IPS-15b (cell line): ENCODE data around the gene LHX3.
A peak's percentile ranks its signal among the peaks of the same experiment; 100 is the strongest.

Experiments used
- H3K27me3 ChIP-seq: one replicate; pipeline ENCODE4 v1.6.1; 2013; ENCODE audit warnings: low read length; ENCODE audit not compliant: control insufficient read depth, insufficient read depth
- H3K36me3 ChIP-seq: one replicate; pipeline ENCODE4 v1.6.1; 2013; ENCODE audit warnings: low read length; ENCODE audit not compliant: control insufficient read depth, insufficient read depth
- H3K4me1 ChIP-seq: one replicate; pipeline ENCODE4 v1.6.1; 2013; ENCODE audit warnings: mild to moderate bottlenecking, low read length; ENCODE audit not compliant: control insufficient read depth, insufficient read depth
- H3K4me3 ChIP-seq: one replicate; pipeline ENCODE4 v1.5.1; 2013; ENCODE audit warnings: low read depth, low read length
- H3K9ac ChIP-seq: one replicate; pipeline ENCODE4 v1.6.1; 2013; ENCODE audit warnings: low read depth, mild to moderate bottlenecking, low read length
- H3K9me3 ChIP-seq: one replicate; pipeline ENCODE4 v1.6.1; 2013; ENCODE audit warnings: mild to moderate bottlenecking, low read length; ENCODE audit not compliant: control insufficient read depth, insufficient read depth

LHX3 gene

DNA sequence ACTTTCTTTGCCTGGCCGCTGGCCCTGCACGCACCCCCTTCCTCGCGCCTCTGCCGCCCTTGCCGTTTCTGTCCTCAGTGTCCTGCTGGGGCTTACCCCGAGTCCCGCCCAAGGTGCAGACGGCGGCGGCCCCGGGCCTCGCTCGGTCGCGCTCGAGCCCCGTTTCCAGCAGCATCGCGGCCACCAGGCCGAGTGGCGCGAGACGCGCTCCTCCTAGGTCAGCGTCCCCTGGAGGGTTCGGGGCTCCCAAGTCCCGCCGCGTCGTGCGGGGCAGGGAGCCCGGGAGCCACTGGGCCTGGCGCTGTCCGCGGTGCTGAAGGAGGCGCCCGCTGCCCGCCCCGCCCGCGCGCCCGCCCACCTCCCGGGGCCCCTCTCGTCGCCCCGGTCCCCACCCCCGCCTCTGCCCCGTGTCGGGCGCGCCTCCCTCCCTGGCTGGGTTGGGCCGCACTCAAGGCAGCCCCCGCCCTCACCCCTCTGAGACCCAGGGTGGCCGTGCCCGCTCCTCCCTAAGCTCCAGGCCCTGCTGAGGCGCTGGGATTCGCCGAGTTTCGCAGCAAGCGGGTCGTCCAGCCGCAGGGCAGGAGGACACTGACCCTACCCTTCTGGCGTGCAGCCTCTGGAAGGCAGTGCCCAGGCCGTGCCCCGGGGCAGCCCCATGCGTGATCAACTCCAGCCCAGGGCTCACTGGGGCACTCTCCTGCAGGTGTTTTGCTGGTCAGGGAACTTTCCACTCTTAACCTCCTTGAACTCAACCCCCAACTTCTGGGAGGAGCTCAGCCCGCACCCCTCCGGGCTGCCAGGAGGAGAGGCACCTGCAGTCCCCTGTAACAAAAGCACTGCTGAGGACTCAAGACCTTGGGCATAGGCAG lies at the start of gene LHX3:
LHX3 (minus strand) TSS at position 291 of the 869 bp plus-strand sequence; CDS start at position 175, 116 bp downstream.
- Histone ChIP-seq H3K4me1 (peaks cover 3% of the 10 kb centered on the region), H3K27me3 (peaks cover 42% of the 10 kb centered on the region), H3K9ac (no peak within 1 kb of the TSS), H3K4me3 (peak within 1 kb of the TSS; percentile 8), H3K36me3 (peaks cover 8% of the 10 kb centered on the region), H3K9me3 (no peaks in the 10 kb centered on the region)

DNA sequence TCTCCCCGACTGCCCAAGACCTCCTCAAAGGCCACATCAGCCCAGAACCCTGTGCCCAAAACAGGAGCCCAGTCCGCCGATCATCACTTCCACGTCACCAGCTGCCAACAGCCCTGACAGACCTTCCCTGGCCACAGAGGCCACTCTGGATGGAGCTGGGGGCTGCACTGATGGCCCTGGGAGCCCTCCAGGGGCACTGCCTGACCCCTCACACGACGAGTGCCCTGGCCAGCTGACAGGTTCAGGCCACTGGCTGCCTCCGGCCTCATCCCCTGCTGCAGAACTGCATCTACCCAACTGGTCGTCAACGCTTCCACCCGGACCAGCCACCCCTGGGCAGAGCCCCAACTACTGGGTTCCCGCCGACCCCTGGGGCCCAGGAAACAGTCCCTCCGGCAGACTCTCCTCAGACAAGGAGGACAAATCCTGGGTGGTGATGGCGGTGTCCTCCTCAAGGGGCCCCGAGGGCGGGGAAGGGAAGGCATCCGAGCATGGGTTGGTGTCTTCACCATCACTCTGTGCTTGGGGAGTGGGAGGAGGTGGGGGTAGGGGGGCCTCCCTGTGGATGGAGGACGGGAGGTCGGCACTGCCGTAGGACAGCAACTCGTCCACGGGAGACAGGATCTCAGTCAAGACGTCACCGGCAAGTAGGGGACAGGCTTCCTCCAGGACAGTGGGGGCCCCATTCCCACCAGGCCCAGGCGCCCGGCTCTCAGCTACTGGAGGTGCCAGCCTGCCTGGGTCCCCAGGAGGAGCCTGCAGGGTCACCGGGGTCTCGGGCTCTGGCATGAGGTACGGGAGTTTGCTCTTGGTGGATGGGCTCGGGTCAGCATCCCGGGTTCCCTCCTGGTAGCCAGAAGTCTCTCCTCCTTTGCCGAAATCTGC lies 48.6 kb upstream of the LHX3 start:
- H3K27me3 ChIP-seq: no peaks in the 10 kb centered on the region
- H3K9me3 ChIP-seq: no peaks in the 10 kb centered on the region
- H3K4me3 ChIP-seq: no peak overlapping the region
- no peaks in the 10 kb centered on the region for H3K4me1 ChIP-seq
- no peaks in the 10 kb centered on the region for H3K36me3 ChIP-seq
- no peak overlapping the region for H3K9ac ChIP-seq

DNA sequence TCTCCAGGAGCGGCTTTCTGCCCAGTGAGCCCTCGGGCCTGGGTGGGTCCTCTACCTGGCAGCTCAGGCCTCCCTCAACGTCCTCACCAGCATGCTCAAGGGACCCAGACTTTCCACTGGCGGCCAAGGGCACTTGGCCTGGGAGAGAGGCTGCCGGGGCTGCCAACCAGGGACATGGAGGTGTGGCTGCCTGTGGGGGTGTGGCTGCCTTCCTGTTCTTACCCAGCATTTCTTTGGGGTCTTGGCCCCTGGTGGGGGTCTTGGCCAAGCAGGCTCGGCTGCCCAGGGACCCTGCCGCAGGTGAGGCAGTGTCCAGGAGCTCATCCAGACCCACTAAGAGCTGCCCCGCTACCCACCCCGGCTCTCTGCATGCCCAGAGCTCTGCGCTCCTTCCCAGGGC lies 47.9 kb upstream of the LHX3 start:
- no peak overlapping the region for H3K9ac ChIP-seq
- H3K9me3 ChIP-seq: no peaks in the 10 kb centered on the region
- no peaks in the 10 kb centered on the region for H3K36me3 ChIP-seq
- no peak overlapping the region for H3K4me3 ChIP-seq
- H3K27me3 ChIP-seq: no peaks in the 10 kb centered on the region
- H3K4me1 ChIP-seq: no peaks in the 10 kb centered on the region

DNA sequence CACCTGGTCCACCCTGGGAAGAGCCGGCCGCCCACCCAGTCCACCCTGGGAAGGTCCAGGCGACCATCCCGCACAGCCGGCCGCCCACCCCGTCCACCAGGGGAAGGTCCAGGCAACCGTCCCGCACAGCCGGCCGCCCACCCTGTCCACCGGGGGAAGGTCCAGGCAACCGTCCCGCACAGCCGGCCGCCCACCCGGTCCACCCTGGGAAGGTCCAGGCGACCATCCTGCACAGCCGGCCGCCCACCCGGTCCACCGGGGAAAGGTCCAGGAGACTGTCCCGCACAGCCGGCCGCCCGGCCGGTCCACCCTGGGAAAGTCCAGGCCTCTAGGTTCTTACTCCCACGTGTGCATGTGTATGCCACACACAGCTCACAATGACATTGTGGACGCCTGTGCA lies 47.4 kb upstream of the LHX3 start:
- H3K4me1 ChIP-seq: no peaks in the 10 kb centered on the region
- no peaks in the 10 kb centered on the region for H3K36me3 ChIP-seq
- no peak overlapping the region for H3K9ac ChIP-seq
- H3K4me3 ChIP-seq: no peak overlapping the region
- H3K9me3 ChIP-seq: no peaks in the 10 kb centered on the region
- H3K27me3 ChIP-seq: no peaks in the 10 kb centered on the region

DNA sequence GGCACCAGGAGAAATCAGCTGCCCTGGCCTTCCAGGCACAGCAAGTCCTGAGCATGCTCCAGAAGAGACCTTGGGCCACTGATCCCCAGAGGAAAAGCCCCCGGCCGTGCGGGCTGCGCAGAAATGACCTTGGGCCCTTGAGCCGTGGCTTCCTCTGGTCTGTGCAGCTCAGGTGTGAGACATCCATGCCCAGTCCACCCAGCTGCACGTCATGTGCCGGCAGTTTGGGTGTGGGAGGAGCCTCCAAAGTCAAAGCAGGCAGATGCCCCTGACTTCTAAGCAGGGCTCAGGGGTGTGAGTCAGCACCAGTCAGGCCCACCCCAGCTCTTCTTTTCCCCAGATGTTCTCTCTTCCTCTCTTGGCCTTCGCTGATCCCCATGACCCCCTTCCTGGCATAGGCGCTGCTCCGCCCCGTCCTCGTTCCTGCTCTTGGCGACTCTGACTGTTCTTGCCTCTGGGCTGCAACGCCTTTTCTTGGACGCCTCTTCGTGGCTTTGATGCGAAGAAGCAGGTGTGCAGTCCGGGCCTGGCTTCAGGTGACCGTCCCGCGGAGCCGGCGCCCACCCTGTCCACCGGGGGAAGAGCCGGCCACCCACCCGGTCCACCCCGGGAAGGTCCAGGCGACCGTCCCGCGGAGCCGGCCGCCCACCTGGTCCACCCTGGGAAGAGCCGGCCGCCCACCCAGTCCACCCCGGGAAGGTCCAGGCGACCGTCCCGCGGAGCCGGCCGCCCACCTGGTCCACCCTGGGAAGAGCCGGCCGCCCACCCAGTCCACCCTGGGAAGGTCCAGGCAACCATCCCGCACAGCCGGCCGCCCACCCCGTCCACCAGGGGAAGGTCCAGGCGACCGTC lies 46.6 kb upstream of the LHX3 start:
- H3K27me3 ChIP-seq: peaks cover 2% of the 10 kb centered on the region
- H3K4me1 ChIP-seq: no peaks in the 10 kb centered on the region
- H3K9me3 ChIP-seq: no peaks in the 10 kb centered on the region
- H3K9ac ChIP-seq: no peak overlapping the region
- H3K4me3 ChIP-seq: no peak overlapping the region
- no peaks in the 10 kb centered on the region for H3K36me3 ChIP-seq

DNA sequence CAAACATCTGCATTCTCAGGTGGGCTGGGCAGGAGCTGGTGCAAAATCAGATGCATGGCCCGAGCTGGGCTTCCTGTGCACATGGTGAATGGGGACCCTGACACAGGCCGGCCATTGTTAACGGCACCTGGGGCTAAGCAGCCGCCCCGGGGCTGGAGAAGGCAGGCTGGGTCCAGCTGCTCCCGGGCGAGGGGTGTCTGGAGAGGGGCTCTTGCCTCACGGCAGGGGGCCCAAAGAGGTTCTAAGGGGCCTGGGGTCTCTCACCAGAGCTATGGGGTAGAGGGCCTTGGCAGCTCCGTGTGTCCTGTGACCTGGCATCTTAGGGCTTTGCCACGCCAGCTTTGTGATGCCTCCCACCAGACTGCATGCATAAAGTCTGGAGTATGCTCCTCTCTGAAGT lies 45.7 kb upstream of the LHX3 start:
- Histone ChIP-seq H3K4me3 (no peak overlapping the region), H3K9ac (no peak overlapping the region), H3K27me3 (peaks cover 4% of the 10 kb centered on the region), H3K4me1 (no peaks in the 10 kb centered on the region), H3K36me3 (no peaks in the 10 kb centered on the region), H3K9me3 (no peaks in the 10 kb centered on the region)

DNA sequence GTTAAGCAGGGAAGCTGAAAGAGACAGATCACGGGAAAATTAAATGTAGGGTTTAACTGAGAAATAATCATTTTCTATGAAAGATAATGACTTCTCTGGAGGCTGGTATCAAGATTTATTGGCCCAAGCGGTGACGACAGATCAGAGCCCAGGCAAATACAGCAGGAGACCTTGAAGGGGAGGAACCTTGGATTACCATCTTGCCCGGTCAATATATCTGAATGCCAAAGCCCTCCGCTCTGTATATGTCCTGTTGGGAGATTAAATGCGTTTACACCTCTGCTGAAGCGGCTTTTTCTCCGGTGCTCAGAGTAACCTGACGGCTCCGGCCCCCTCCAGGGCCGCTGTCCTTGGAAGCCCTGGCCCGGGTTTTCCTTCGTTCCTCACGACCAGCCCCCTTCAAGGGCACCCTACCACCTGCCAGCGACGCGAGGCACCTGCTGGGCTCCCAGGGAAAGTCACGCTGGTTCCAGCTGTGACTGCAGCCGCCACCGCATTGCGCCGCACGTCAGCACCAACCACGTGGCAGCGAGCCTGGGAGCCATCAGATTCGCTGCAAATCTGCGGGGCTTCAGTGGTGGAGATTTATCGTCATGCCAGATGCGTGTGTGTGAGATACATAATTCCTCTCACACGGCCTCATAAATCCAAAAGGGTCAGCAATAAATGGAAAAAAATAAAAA lies 45.1 kb upstream of the LHX3 start:
- Histone ChIP-seq H3K9ac (no peak overlapping the region), H3K27me3 (peaks cover 4% of the 10 kb centered on the region), H3K4me3 (no peak overlapping the region), H3K9me3 (no peaks in the 10 kb centered on the region), H3K36me3 (no peaks in the 10 kb centered on the region), H3K4me1 (no peaks in the 10 kb centered on the region)

DNA sequence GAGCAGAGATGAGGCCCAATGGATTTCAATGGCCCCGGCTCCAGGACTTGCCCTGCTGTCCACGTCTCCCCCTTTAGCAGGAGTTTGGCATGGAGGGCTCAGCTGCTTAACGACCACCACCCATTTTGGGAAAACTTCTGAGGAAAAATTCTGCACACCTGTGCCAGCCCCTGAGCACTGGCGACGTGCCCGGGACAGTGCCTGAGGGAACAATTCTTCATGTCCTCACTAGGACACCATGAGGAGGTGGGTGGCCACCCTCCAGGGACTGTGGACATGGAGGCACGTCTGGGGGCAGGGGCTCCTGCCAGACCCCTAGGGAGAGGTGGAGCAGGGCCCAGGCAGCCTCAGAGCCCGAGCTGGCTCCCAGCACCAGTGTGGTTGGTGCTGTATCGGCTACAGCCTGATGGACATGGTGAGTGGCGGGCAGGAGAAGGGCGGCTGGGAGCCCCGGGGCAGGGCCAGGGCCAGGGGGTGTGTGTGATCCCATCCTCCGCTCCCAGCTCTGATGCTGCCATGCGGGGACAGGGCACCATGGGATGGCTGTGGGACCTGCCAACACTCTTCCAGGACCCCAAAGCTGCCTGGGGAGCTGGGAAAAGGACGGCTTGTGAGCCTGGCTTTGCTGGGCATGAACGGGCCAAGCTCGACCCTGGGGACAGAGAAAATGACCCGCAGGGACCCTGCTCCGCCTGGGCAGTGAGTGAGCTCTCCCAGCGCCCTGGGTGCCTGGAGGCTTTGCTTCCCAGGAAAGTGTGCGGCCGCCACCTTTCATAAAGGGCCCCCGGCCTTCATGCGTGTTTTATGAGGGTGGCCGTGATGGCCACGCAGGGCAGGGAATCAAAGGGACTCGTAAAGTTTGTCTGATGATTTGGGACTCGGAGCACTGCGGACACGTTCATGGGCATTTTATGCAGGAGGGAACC lies 44.3 kb upstream of the LHX3 start:
- H3K27me3 ChIP-seq: peaks cover 4% of the 10 kb centered on the region
- H3K4me1 ChIP-seq: peaks cover 3% of the 10 kb centered on the region

DNA sequence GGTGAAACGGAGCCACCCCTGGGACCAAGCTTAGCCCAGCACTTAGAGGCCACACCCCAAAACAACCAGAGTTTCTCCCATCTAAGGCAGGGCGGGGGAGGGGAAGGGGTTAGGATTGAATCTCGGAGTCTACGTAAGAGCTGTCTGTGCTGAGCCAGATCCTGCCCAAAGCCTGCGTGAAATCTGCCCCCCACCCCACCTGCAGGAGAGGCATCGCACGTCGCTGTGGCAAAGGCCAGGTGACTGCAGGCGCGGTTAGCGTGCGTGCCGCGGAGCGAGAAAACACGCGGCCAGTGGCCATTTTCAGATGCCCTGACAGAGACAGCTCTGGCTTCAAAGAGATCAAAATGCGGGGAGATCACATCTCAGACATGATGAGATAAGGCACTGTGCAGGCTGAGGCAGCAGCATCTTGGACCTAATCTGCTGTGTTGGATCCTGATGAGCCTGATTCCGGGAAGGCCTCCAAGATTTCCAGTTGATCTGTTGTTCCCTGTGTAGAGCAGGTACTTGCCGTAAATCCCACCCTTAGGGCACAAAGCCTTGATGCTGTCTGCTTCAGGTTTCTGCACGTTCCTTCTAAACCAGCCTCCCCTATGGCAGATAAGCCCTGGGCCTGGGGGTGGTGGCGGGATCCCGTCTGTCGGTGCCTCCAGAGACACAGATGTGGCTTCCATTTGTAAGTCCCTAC lies 43.2 kb upstream of the LHX3 start:
- Histone ChIP-seq H3K4me3 (no peak overlapping the region), H3K9me3 (no peaks in the 10 kb centered on the region), H3K4me1 (peaks cover 6% of the 10 kb centered on the region), H3K36me3 (no peaks in the 10 kb centered on the region), H3K27me3 (peaks cover 4% of the 10 kb centered on the region), H3K9ac (peak overlapping the region; percentile 41)

More for the DNA sequence above, 44.3 kb upstream of the LHX3 start:
- no peak overlapping the region for H3K4me3 ChIP-seq
- H3K9me3 ChIP-seq: no peaks in the 10 kb centered on the region
- H3K9ac ChIP-seq: no peak overlapping the region
- H3K36me3 ChIP-seq: no peaks in the 10 kb centered on the region

DNA sequence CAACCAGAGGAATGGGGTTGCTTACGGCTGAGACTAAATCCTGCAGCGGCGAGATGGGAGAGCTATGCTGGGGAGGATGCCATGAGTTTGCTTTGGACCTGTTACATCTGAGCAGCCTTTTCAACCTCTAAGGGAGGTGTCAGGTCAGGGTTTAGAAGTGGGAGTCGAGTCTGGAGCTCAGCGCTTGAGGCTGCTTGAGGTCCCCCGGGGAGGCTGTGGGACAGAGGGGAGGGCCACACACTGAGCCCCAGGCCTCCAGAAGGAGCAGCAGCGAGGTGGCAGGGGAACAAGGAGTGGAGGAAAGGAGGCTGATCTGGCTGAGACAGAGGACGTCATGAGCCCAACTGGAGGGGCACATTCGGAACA lies 42.6 kb upstream of the LHX3 start:
- Histone ChIP-seq H3K9ac (no peak overlapping the region), H3K9me3 (no peaks in the 10 kb centered on the region), H3K36me3 (no peaks in the 10 kb centered on the region), H3K4me3 (no peak overlapping the region), H3K4me1 (peaks cover 6% of the 10 kb centered on the region), H3K27me3 (peaks cover 4% of the 10 kb centered on the region)
